DND-41 (cell line): Measurements from ENCODE around the gene LRRN2.

Experiments
- CTCF ChIP-seq: IDR thresholded peaks from 2 replicates; pipeline ENCODE4 v1.5.1; 2012; ENCODE audit warnings: borderline replicate concordance, low read length, moderate library complexity, mild to moderate bottlenecking; ENCODE audit not compliant: poor library complexity, severe bottlenecking; ENCODE audit errors: extremely low read depth
- EZH2 ChIP-seq: IDR thresholded peaks from 3 replicates; pipeline ENCODE4 v1.6.1; 2012; ENCODE audit warnings: borderline replicate concordance, low read depth, mild to moderate bottlenecking, moderate library complexity, low read length, inconsistent platforms; ENCODE audit not compliant: severe bottlenecking

DNA sequence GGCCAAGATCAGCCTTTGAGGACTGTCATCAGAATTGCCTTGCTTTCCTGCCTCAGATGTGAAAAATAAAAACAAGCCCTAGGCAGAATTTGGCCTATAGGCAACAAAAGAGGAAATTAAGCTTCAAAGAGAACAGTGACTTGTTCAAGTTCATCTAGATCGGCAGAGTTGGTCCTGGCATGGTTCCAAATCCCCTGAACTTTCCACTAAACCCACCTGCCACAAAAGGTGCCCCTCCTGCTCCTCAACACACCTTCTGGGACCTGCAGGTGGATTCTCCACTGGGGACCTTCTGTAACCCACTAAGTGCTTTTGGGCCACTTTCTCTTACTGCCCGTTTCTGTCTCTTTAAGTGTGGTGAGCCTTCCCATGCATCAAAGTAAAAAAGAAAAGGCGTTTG is 42.5 kb upstream of the LRRN2 start:
- TF ChIP-seq CTCF (no peak), EZH2 (no peak)
